ENCODE results near the gene SH2B3.
"Not testable (repeated sequence)": the region's sequence is repeated elsewhere in the genome, so short reads cannot be mapped to it uniquely, and the experiment has no call there.

SH2B3 gene

GRCh38 chr12:111457071-111457470, 51.3 kb downstream of the SH2B3 start:
- no peak overlapping the region for H3K4me3 ChIP-seq
- H3K36me3 ChIP-seq (ENCODE audit: insufficient read depth, low read length), result peaks cover 41% of the 10 kb centered on the region
- TF ChIP-seq EZH2 (IDR thresholded peaks at IDR 0.05) (no peak), FOXP2 (optimal IDR thresholded peaks at IDR 0.05; ENCODE audit: control extremely low read depth, extremely low read length, insufficient read depth) (no peak), POLR2AphosphoS5 (IDR thresholded peaks at IDR 0.05; ENCODE audit: borderline replicate concordance, low read depth, low read length) (no peak)
- no peak overlapping the region for H3K27ac ChIP-seq
- DNase-seq (ENCODE audit: low read depth, low spot score), result no peak
- no peaks in the 10 kb centered on the region for H3K9me3 ChIP-seq (ENCODE audit: low read depth, low read length)
- H3K9ac ChIP-seq (ENCODE audit: insufficient read length), result no peak overlapping the region

- no peak for TF ChIP-seq FOXP2 (optimal IDR thresholded peaks at IDR 0.05; ENCODE audit: control extremely low read depth, extremely low read length, insufficient read depth)
- no peak for TF ChIP-seq POLR2AphosphoS5 (IDR thresholded peaks at IDR 0.05; ENCODE audit: borderline replicate concordance, low read depth, low read length)
- TF ChIP-seq EZH2 (IDR thresholded peaks at IDR 0.05), result no peak
- Histone ChIP-seq H3K27ac (no peak overlapping the region), H3K9me3 (ENCODE audit: low read depth, low read length) (no peaks in the 10 kb centered on the region), H3K4me3 (no peak overlapping the region), H3K36me3 (ENCODE audit: insufficient read depth, low read length) (peaks cover 41% of the 10 kb centered on the region), H3K9ac (ENCODE audit: insufficient read length) (no peak overlapping the region)
- DNase-seq (ENCODE audit: low read depth, low spot score), result no peak
Observed at GRCh38 chr12:111457577-111457976, 51.9 kb downstream of the SH2B3 start.

GRCh38 chr12:111458546-111459172, 52.9 kb downstream of the SH2B3 start:
- Histone ChIP-seq H3K9me3 (ENCODE audit: low read depth, low read length) (no peaks in the 10 kb centered on the region), H3K9ac (ENCODE audit: insufficient read length) (no peak overlapping the region), H3K4me3 (no peak overlapping the region), H3K36me3 (ENCODE audit: insufficient read depth, low read length) (peaks cover 34% of the 10 kb centered on the region), H3K27ac (peak overlapping the region; percentile 56)
- no peak for DNase-seq (ENCODE audit: low read depth, low spot score)
- no peak for TF ChIP-seq FOXP2 (optimal IDR thresholded peaks at IDR 0.05; ENCODE audit: control extremely low read depth, extremely low read length, insufficient read depth)
- TF ChIP-seq POLR2AphosphoS5 (IDR thresholded peaks at IDR 0.05; ENCODE audit: borderline replicate concordance, low read depth, low read length), result no peak

DNA sequence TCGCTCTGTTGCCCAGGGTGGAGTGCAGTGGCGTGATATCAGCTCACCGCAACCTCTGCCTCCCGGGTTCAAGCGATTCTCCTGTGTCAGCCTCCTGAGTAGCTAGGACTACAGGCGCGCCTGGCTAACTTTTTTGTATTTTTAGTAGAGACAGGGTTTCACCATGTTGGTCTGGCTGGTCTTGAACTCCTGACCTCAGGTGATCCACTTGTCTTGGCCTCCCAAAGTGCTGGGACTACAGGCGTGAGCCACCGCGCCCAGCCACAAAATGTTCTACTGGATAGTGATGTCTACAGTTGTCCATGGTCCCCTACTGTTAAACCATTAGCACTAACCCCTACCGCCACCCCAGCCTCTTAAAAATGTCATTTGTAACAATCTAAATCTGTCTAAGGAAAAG, 54.4 kb downstream of the SH2B3 start:
- DNase-seq (ENCODE audit: low read depth, low spot score); H3K9ac ChIP-seq (ENCODE audit: insufficient read length); H3K4me3 ChIP-seq; H3K27ac ChIP-seq; H3K9me3 ChIP-seq (ENCODE audit: low read depth, low read length): not testable (repeated sequence)
- peaks cover 21% of the 10 kb centered on the region for H3K36me3 ChIP-seq (ENCODE audit: insufficient read depth, low read length)

DNA sequence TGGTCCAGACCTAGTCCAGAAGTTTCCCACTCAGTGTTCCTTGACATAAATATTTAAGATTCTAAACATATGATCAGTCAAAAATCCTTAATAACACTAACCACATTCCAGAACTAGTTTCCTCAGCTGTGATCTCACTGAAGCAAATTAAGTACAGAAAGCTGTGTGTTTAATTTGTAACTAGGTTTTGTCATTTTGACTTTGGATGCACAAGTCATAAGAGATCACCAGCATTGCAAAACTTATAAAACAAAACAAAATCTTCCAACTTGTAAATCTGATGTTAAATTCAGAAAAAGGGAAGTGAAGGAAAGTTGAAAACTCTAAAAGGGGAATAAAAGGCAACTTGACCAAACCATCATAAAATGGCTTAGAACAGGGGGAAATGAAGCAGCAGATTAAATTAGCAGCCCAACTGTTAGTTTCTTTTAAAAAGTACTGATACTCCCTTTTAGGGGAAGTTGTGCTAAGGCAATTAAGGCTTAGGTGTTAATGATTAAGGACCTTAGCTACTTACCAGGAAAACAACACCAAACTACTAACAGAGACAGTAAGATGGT, 56.6 kb downstream of the SH2B3 start:
- Histone ChIP-seq H3K9me3 (ENCODE audit: low read depth, low read length) (no peaks in the 10 kb centered on the region), H3K9ac (ENCODE audit: insufficient read length) (no peak overlapping the region), H3K4me3 (no peak overlapping the region), H3K36me3 (ENCODE audit: insufficient read depth, low read length) (peaks cover 2% of the 10 kb centered on the region), H3K27ac (peak overlapping the region; percentile 73)
- TF ChIP-seq EZH2 (IDR thresholded peaks at IDR 0.05), result no peak
- no peak for TF ChIP-seq FOXP2 (optimal IDR thresholded peaks at IDR 0.05; ENCODE audit: control extremely low read depth, extremely low read length, insufficient read depth)
- DNase-seq (ENCODE audit: low read depth, low spot score), result no peak

DNA sequence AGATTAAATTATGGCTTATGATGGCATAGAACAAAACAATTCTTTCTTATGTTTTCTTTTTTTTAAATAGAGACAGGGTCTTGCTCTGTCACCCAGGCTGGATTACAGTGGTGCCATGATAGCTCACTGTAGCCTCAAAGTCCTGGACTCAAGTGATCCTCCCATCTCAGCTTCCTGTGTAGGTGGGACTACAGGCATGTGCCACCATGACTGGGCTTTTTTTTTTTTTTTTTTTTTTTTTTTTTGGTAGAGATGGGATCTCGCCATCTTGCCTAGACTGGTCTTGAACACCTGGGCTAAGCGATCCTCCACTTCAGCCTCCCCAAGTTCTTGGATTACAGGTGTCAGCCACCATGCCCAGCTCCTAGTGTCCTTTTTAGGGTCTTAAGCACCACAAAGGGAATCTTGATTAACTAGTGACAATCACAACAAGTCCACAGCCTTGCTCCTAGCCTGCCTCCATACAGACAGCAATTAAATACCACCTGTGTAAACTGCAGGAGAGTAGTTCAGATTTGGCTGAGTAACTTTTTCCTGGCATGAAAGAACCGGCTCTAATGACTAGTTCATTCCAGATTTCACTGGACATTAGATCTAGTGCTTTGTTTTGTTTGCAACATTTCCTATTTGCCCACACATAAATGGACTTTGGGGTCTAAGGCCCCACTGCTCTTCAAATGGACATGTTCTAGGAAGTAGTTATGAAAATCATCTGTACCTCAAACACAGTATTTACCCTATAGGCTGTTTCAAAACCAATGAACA, 61.6 kb downstream of the SH2B3 start:
- Histone ChIP-seq H3K9me3 (ENCODE audit: low read depth, low read length) (no peaks in the 10 kb centered on the region), H3K9ac (ENCODE audit: insufficient read length) (no peak overlapping the region), H3K36me3 (ENCODE audit: insufficient read depth, low read length) (peaks cover 30% of the 10 kb centered on the region), H3K27ac (no peak overlapping the region; the same call in 1 of the 2 replicates), H3K4me3 (no peak overlapping the region)
- no peak for TF ChIP-seq EZH2 (IDR thresholded peaks at IDR 0.05)
- TF ChIP-seq FOXP2 (optimal IDR thresholded peaks at IDR 0.05; ENCODE audit: control extremely low read depth, extremely low read length, insufficient read depth), result no peak
- no peak for TF ChIP-seq POLR2AphosphoS5 (IDR thresholded peaks at IDR 0.05; ENCODE audit: borderline replicate concordance, low read depth, low read length)
- DNase-seq (ENCODE audit: low read depth, low spot score), result no peak

DNA sequence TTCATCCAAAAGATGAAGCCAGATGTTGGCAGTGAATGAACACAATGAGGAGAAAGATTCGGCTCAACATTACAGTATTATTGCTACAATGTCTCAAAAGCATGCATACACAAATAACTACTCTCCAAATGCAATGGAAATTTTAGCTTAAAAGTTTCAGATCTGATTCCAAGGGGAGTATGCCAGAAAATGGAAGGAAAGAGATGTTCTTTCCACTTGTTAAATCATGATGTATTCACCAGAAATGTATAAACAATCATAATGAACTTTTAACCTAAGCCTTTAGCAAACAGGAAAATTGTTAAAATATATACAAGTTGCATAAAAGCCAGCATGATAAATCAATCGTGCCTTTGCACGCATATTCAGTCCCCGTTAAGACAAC, 62.1 kb downstream of the SH2B3 start:
- TF ChIP-seq POLR2AphosphoS5 (IDR thresholded peaks at IDR 0.05; ENCODE audit: borderline replicate concordance, low read depth, low read length), result no peak
- TF ChIP-seq FOXP2 (optimal IDR thresholded peaks at IDR 0.05; ENCODE audit: control extremely low read depth, extremely low read length, insufficient read depth), result no peak
- TF ChIP-seq EZH2 (IDR thresholded peaks at IDR 0.05), result no peak
- H3K4me3 ChIP-seq, result no peak overlapping the region
- peaks cover 30% of the 10 kb centered on the region for H3K36me3 ChIP-seq (ENCODE audit: insufficient read depth, low read length)
- no peak overlapping the region for H3K9ac ChIP-seq (ENCODE audit: insufficient read length)
- H3K9me3 ChIP-seq (ENCODE audit: low read depth, low read length), result no peaks in the 10 kb centered on the region
- no peak overlapping the region; the same call in 1 of the 2 replicates for H3K27ac ChIP-seq
- DNase-seq (ENCODE audit: low read depth, low spot score), result no peak

GRCh38 chr12:111469401-111469800, 63.7 kb downstream of the SH2B3 start:
- DNase-seq (ENCODE audit: low read depth, low spot score), result no peak
- Histone ChIP-seq H3K9ac (ENCODE audit: insufficient read length) (no peak overlapping the region), H3K36me3 (ENCODE audit: insufficient read depth, low read length) (peaks cover 35% of the 10 kb centered on the region), H3K9me3 (ENCODE audit: low read depth, low read length) (no peaks in the 10 kb centered on the region), H3K4me3 (no peak overlapping the region), H3K27ac (no peak overlapping the region)
- TF ChIP-seq EZH2 (IDR thresholded peaks at IDR 0.05) (no peak), FOXP2 (optimal IDR thresholded peaks at IDR 0.05; ENCODE audit: control extremely low read depth, extremely low read length, insufficient read depth) (no peak), POLR2AphosphoS5 (IDR thresholded peaks at IDR 0.05; ENCODE audit: borderline replicate concordance, low read depth, low read length) (no peak)
